ENCODE measurements around the gene URM1.

- TF ChIP-seq CTCF (IDR thresholded peaks at IDR 0.05) (no peak), POLR2AphosphoS5 (IDR thresholded peaks at IDR 0.05) (no peak), POLR2A (IDR thresholded peaks at IDR 0.05) (no peak)
Observed at GRCh38 chr9:128342971-128343680, 28.0 kb upstream of the URM1 start.
